Astrocyte (in vitro differentiated cells and primary cell): Measurements from ENCODE around the gene KANSL1L. TPM values are rescaled to one million over a fixed set of nuclear protein-coding genes. Genes with fewer than 3 reads are reported as not detected.

ENCODE experiments used
- DNase-seq: peaks from one replicate; pipeline ENCODE4 v3.0.0-alpha.2; 2010; ENCODE audit warnings: low read depth
- FAIRE-seq: peaks from 2 replicates; lab custom pipeline; 2011; peaks lifted over from hg19 to GRCh38; lab: Jason Lieb, UNC
- H2AFZ ChIP-seq: 2 replicates; pipeline ENCODE4 v1.6.0; 2012; ENCODE audit warnings: low read depth, low read length, inconsistent platforms
- H3K27ac ChIP-seq: 2 replicates; pipeline ENCODE4 v1.5.1; 2011; ENCODE audit warnings: low read depth, low read length, inconsistent platforms
- H3K27me3 ChIP-seq: 2 replicates; pipeline ENCODE4 v1.6.0; 2011; ENCODE audit warnings: low read length, inconsistent platforms; ENCODE audit not compliant: insufficient read depth
- H3K36me3 ChIP-seq: 2 replicates; pipeline ENCODE4 v1.5.1; 2011; ENCODE audit warnings: low read length, inconsistent platforms; ENCODE audit not compliant: insufficient read depth
- H3K4me1 ChIP-seq: 2 replicates; pipeline ENCODE4 v1.5.1; 2011; ENCODE audit warnings: low read length, inconsistent platforms; ENCODE audit not compliant: insufficient read depth
- H3K4me2 ChIP-seq: 2 replicates; pipeline ENCODE4 v1.6.0; 2012; ENCODE audit warnings: low read length, inconsistent platforms
- H3K4me3 ChIP-seq: 2 replicates; pipeline ENCODE4 v1.5.1; 2011; ENCODE audit warnings: low read depth, mild to moderate bottlenecking, low read length, inconsistent platforms; ENCODE audit not compliant: insufficient read depth
- H3K79me2 ChIP-seq: 2 replicates; pipeline ENCODE4 v1.6.0; 2012; ENCODE audit warnings: mild to moderate bottlenecking, low read length, inconsistent platforms; ENCODE audit not compliant: insufficient read depth
- H3K9ac ChIP-seq: 2 replicates; pipeline ENCODE4 v1.6.0; 2012; ENCODE audit warnings: mild to moderate bottlenecking, low read length, inconsistent platforms
- H3K9me3 ChIP-seq: 2 replicates; pipeline ENCODE4 v1.5.1; 2012; ENCODE audit warnings: low read depth, mild to moderate bottlenecking, low read length, inconsistent platforms; ENCODE audit not compliant: insufficient read depth
- H4K20me1 ChIP-seq: 2 replicates; pipeline ENCODE4 v1.6.0; 2012; ENCODE audit warnings: low read length, inconsistent platforms; ENCODE audit not compliant: insufficient read depth
- H3K27ac Mint-ChIP-seq: one replicate; pipeline ENCODE4 v1.8.0; 2021; ENCODE audit warnings: mild to moderate bottlenecking, mixed read lengths; ENCODE audit not compliant: unreplicated experiment
- H3K27me3 Mint-ChIP-seq: one replicate; pipeline ENCODE4 v1.8.0; 2021; ENCODE audit warnings: low read depth, mixed read lengths; ENCODE audit not compliant: unreplicated experiment
- H3K36me3 Mint-ChIP-seq: one replicate; pipeline ENCODE4 v1.8.0; 2021; ENCODE audit warnings: low read depth, mixed read lengths; ENCODE audit not compliant: unreplicated experiment
- H3K4me1 Mint-ChIP-seq: one replicate; pipeline ENCODE4 v1.8.0; 2021; ENCODE audit warnings: low read depth, mixed read lengths; ENCODE audit not compliant: unreplicated experiment
- H3K4me3 Mint-ChIP-seq: one replicate; pipeline ENCODE4 v1.8.0; 2021; ENCODE audit warnings: mild to moderate bottlenecking, moderate library complexity, mixed read lengths; ENCODE audit not compliant: unreplicated experiment
- H3K9me3 Mint-ChIP-seq: one replicate; pipeline ENCODE4 v1.8.0; 2021; ENCODE audit warnings: mild to moderate bottlenecking, mixed read lengths; ENCODE audit not compliant: unreplicated experiment
- EZH2 ChIP-seq: IDR thresholded peaks from 2 replicates; pipeline ENCODE4 v1.6.1; 2012; ENCODE audit warnings: mild to moderate bottlenecking, low read length, inconsistent platforms; ENCODE audit not compliant: insufficient read depth
- total RNA-seq: library from RNA; stranded (reverse); gene quantifications from 2 replicates; pipeline ENCODE4 v1.2.1, GENCODE V29; 2021
- TF ChIP-seq, protein P1 (sequence below): IDR thresholded peaks from 2 replicates; pipeline ENCODE4 v1.5.1; 2011; ENCODE audit warnings: low read depth, mild to moderate bottlenecking, inconsistent platforms, low read length, moderate library complexity; ENCODE audit not compliant: insufficient read depth

KANSL1L gene
- total RNA-seq, 1 donor from 2014 or later, result 7.5 TPM

DNA sequence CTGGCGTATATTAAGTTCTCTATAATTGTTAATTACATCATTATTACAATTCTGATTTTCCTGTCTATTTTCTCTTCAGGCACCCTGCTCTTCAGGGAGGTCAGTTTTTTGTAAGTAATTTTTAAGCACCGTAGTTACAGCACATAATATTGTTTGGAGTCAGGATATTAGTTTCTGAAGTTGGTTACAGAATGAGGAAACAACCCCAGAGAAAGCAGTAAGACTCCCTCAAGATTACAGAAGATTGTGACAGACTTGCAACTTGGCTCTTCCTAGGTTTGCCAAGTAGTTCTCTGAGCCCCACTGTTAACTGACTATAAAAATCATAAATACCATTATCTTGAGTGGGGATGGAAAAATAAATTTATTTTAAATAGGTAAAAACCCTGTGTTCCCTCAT lies 167.8 kb downstream of the KANSL1L start:
- H3K4me3 Mint-ChIP-seq, result peak overlapping the region; percentile 96
- peaks cover 59% of the 10 kb centered on the region for H3K79me2 ChIP-seq

GRCh38 chr2:210002158-210003157 lies 168.8 kb downstream of the KANSL1L start, which contains the start of gene RPE:
Gene RPE (plus strand): TSS chr2:210002638. CDS start chr2:210002662, 24 bp downstream.
- peak; percentile 5 for FAIRE-seq
- H3K27ac Mint-ChIP-seq, result peak within 1 kb of the TSS; percentile 88
- H3K27me3 ChIP-seq, result no peaks in the 10 kb centered on the region
- peak within 1 kb of the TSS; percentile 89 for H3K4me2 ChIP-seq
- H3K4me3 Mint-ChIP-seq, result peak within 1 kb of the TSS; percentile 96
- peak within 1 kb of the TSS; percentile 80 for H3K27ac ChIP-seq
- peak within 1 kb of the TSS; percentile 89 for H3K4me3 ChIP-seq
- no peaks in the 10 kb centered on the region for H3K9me3 Mint-ChIP-seq
- peaks cover 3% of the 10 kb centered on the region for H3K4me1 ChIP-seq
- no peaks in the 10 kb centered on the region for H3K36me3 Mint-ChIP-seq
- H3K9me3 ChIP-seq, result no peaks in the 10 kb centered on the region
- H3K4me1 Mint-ChIP-seq, result peaks cover 28% of the 10 kb centered on the region
- H3K79me2 ChIP-seq, result peaks cover 50% of the 10 kb centered on the region
- peaks cover 31% of the 10 kb centered on the region for H4K20me1 ChIP-seq
- peak; percentile 84 for DNase-seq
- peaks cover 7% of the 10 kb centered on the region for H3K36me3 ChIP-seq
- peak within 1 kb of the TSS; percentile 93 for H2AFZ ChIP-seq
- H3K27me3 Mint-ChIP-seq, result no peaks in the 10 kb centered on the region
- peak within 1 kb of the TSS; percentile 95 for H3K9ac ChIP-seq
- no peak for TF ChIP-seq EZH2
- TF ChIP-seq, protein P1, sequence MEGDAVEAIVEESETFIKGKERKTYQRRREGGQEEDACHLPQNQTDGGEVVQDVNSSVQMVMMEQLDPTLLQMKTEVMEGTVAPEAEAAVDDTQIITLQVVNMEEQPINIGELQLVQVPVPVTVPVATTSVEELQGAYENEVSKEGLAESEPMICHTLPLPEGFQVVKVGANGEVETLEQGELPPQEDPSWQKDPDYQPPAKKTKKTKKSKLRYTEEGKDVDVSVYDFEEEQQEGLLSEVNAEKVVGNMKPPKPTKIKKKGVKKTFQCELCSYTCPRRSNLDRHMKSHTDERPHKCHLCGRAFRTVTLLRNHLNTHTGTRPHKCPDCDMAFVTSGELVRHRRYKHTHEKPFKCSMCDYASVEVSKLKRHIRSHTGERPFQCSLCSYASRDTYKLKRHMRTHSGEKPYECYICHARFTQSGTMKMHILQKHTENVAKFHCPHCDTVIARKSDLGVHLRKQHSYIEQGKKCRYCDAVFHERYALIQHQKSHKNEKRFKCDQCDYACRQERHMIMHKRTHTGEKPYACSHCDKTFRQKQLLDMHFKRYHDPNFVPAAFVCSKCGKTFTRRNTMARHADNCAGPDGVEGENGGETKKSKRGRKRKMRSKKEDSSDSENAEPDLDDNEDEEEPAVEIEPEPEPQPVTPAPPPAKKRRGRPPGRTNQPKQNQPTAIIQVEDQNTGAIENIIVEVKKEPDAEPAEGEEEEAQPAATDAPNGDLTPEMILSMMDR, result no peak

More for the DNA sequence above, 167.8 kb downstream of the KANSL1L start:
- no peak for FAIRE-seq
- peaks cover 7% of the 10 kb centered on the region for H3K36me3 ChIP-seq
- H3K4me1 ChIP-seq, result peaks cover 3% of the 10 kb centered on the region
- Mint-ChIP-seq H3K27me3 (no peaks in the 10 kb centered on the region), H3K9me3 (no peaks in the 10 kb centered on the region), H3K27ac (peak overlapping the region; percentile 87), H3K36me3 (no peaks in the 10 kb centered on the region), H3K4me1 (peaks cover 34% of the 10 kb centered on the region)
- H2AFZ ChIP-seq, result no peak overlapping the region
- peak overlapping the region; percentile 95 for H3K9ac ChIP-seq
- DNase-seq, result no peak
- peak overlapping the region; percentile 89 for H3K4me3 ChIP-seq
- peak overlapping the region; percentile 80 for H3K27ac ChIP-seq
- TF ChIP-seq EZH2, result no peak
- TF ChIP-seq, protein P1, result no peak
- no peaks in the 10 kb centered on the region for H3K27me3 ChIP-seq
- peaks cover 39% of the 10 kb centered on the region for H4K20me1 ChIP-seq
- H3K9me3 ChIP-seq, result no peaks in the 10 kb centered on the region
- peak overlapping the region; percentile 89 for H3K4me2 ChIP-seq
